Stimulated activated CD4-positive, alpha-beta T cell treated with anti-CD3 and anti-CD28 coated beads, Interleukin-1b, Interleukin-23, amount 100 ng/mL, for 1 hour (primary cell): ENCODE measurements around the gene ZNF280C.
A peak's percentile ranks its signal among the peaks of the same experiment; 100 is the strongest.
"Not testable (repeated sequence)": the region's sequence is repeated elsewhere in the genome, so short reads cannot be mapped to it uniquely, and the experiment has no call there.

Experiments
- DNase-seq, 2 donors: peaks; one replicate each; pipeline ENCODE4 v3.0.0-alpha.2; 2020; ENCODE audit warnings: low read depth in 2 of 2

ZNF280C gene

DNA sequence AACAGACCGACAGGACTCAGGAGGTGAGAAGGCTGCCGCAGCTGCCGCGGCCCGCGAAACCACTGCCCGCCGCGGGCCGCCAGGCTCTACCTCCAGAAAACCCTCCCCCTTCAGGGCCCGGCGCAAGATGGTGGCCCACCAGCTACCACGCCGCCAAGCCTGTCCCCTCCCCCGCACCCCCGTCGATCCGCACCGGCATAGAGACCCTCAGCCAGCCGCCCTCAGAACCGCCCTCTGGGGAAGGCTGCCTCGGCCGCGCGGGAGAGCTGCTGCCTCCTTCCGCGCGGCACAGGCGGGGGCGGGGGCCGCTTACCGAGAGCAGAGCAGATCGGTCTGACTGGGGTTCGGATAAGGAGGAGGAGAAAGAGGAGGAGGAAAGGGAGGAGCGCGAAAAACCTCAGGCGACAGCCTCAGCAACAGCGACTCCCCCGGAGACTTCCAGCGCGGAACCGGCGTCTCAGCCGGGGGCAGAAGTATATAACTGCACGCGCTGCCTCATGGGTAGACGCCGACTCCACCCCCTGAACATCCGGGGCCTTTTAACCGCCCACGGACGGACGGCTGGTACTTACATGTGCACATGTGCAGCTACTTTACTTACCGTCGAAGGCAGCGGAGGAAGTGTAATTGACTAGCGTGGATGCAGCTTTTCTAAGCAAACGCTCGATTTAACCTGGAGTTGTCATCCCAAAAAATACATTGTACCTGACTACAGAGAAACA is at the start of gene ZNF280C:
Gene ZNF280C (minus strand): TSS at position 451 of the 722 bp plus-strand sequence. CDS start 8,450 bp downstream, outside the sequence.
- peak; percentile 79 to 81 for DNase-seq

GRCh38 chrX:130304587-130305368 is 36.1 kb upstream of the ZNF280C start:
- DNase-seq: no peak

DNA sequence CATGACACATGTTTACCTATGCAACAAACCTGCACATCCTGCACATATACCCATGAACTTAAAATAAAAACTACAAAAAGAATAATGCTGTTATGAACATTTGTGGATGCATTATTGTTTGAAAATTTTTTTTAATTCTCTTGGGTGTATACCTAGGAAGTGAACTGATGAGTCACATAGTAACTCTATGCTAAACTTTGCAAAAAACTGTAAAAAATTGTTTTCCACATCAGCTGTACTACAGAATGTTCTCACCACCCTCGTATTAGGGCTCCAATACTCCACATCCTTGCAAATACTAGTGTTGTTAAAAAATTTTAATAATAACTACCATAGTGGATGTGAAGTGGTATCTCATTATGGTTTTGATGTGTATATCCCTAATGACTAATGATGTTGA is 33.3 kb upstream of the ZNF280C start:
- DNase-seq: no peak

DNA sequence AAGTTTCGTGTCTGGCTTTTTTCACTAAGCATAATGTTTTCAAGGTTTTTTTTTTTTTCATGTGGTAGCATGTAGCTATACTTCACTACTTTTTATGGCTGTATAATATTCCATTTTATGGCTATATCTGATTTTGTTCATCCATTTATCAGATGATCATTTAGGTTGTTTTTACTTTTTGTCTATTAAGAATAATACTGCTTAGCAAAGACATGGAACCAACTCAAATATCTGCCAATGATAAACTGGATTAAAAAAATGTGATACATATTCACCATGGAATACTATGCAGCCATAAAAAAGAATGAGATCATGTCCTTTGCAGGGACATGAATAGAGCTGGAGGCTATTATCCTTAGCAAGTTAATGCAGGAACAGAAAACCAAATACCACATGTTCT is 32.7 kb upstream of the ZNF280C start:
- DNase-seq: no peak

DNA sequence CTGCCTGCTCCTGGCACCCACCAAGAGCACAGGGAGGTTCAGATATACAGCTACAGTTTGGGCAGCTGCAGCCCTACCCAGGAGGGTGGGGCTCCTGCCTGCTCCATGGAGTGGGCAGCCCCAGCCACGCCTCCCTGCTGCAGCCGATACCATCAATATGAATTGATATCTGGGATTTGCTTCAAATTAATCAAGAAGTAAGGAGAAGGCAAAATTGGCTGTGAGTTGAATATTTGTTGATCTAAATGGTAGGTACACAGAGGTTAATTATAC is 31.2 kb upstream of the ZNF280C start:
- DNase-seq: no peak

- DNase-seq: no peak
These were observed 30.7 kb upstream of the ZNF280C start for GRCh38 chrX:130299279-130300009.

DNA sequence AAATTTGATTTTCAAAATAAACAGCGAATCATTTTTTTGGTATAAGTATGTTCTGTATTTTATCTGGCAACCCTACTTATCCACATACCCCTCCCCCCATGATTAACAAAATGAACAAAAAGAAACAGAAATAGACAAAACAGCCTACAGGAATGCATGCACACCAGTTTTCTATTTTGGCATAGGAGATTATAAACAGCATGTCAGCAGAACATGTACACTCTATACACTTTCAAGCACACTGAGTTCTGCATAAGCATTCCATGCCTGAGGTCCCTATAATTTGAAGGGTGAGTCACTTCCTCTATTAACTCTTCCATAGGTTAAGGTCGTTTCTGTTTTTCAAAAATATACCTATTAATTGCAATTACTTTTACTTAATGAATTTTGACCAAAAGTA is 28.0 kb upstream of the ZNF280C start:
- DNase-seq: no peak

GRCh38 chrX:130296297-130296678 is 27.6 kb upstream of the ZNF280C start:
- DNase-seq: no peak

GRCh38 chrX:130295519-130296296 is 27.0 kb upstream of the ZNF280C start:
- DNase-seq: no peak

GRCh38 chrX:130287071-130287770 is 18.5 kb upstream of the ZNF280C start:
- no peak for DNase-seq

DNA sequence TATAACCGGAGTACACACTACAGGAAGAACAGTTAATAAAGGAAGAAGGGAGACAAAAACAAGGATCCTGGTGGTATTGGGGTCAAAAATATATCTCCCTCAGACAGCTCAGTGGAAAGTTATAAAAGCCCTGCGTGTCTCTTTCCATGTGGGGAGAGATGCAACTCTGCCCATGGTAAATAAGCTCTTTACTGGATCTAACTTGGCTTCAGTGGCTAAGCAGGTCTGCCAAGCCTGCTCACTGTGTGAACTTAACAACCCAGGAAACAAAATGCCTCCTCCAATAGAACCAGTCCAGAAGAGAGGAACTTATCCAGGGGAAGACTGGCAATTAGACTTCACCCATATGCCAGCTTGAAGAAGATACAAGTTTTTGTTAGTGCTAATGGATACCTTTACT is 17.0 kb upstream of the ZNF280C start:
- DNase-seq: no peak

- no peak for DNase-seq
These were observed 16.4 kb upstream of the ZNF280C start for GRCh38 chrX:130285069-130285620.

DNA sequence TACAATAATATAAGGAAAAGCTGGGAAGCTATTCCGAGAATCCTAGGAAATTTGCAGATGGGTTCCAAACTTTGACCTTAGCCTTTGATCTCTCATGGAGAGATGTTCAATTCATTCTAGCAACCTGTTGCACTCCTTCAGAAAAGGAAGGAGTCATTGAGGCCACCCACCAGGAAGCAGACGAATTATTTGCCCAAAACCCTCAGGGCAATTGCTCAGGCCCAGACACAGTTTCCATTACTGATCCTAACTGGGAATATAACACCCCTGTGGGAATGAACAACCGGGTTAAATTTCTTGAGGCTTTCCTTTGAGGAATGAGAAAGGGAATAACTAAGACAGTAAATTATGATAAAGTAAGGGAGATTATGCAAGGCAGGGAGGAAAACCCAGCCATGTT is 13.5 kb upstream of the ZNF280C start:
- no peak for DNase-seq

DNA sequence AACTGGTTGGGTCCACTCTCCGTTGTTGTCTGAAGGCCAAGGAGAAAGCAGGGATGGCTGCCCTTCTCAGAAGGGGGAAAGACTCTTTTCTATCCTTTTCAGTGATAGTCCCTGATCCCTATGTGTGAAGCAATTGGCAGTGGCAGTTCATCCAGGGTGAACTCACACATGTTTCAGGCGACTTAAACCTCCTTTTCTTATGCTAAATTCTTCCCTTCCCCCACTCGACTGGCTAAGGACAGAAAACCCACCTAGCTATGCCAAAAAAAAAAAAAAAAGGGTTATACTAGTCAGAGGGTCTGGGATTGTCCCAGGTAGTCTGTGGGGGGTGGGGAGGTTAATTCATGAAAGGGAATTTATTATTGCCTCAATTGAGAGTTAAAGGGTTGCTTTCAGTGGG is 12.2 kb upstream of the ZNF280C start:
- DNase-seq: no peak

- not testable (repeated sequence) for DNase-seq
These were observed 3.6 kb upstream of the ZNF280C start for GRCh38 chrX:130272253-130272652.

DNA sequence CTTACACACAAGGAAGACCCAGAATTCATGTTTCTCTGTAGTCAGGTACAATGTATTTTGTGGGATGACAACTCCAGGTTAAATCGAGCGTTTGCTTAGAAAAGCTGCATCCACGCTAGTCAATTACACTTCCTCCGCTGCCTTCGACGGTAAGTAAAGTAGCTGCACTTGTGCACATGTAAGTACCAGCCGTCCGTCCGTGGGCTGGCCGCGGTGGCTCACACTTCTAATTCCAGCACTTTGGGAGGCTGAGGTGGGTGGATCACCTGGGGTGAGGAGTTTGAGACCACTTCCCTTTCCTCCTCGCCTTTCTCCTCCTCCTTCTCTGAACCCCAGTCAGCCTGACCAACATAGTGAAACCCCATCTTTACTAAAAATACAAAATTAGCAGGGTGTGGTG is 692 bp upstream of the ZNF280C start:
- DNase-seq: not testable (repeated sequence)

- no peak for DNase-seq
These were observed 697 bp downstream of the ZNF280C start for GRCh38 chrX:130267956-130268448.

GRCh38 chrX:130264573-130264972 is 4.1 kb downstream of the ZNF280C start:
- no peak for DNase-seq

DNA sequence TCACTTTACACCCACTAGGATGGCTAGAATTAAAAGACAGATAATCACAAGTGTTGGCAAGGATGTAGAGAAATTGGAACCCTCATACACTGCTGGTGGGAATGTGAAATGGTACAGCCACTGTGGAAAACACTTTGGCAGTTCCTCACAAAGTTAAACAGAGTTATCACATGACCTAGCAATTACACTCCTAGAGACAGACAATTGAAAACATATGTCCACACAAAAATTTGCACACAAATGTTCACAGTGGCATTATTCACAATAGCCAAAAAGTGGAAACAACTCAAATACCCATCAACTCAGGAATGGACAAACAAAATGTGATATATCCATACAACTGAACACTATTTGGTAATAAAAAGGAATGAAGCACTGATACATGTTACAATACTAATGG is 5.7 kb downstream of the ZNF280C start:
- no peak for DNase-seq

DNA sequence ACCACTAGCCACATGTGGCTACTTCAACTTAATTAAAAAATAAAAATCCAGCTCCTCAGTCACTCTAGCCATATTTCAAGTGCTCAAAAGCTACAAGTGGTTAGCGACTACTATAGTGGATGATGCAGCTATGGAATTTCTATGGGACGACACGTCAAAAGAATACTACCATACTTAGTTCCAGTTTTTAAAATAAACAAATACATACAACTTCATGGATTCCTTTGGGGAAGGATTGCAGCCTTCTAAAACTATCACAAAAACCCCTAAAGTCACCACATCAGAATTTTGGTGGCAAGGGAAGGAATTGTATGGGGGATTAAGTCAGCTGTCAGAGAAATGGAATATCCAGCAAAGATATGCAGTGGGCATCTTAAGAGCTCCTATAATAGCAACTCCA is 6.5 kb downstream of the ZNF280C start:
- DNase-seq: no peak
